C4-2B (cell line): ENCODE results near the gene RIN3.

Experiments
- ZFX ChIP-seq: fragments of 450-650 bp; IDR thresholded peaks from 2 replicates; pipeline ENCODE4 v1.6.1; 2017
- TF ChIP-seq, protein P1 (sequence below): fragments of 450-650 bp; conservative IDR thresholded peaks from 2 replicates; pipeline ENCODE4 v1.5.1; 2017; ENCODE audit warnings: mild to moderate bottlenecking

DNA sequence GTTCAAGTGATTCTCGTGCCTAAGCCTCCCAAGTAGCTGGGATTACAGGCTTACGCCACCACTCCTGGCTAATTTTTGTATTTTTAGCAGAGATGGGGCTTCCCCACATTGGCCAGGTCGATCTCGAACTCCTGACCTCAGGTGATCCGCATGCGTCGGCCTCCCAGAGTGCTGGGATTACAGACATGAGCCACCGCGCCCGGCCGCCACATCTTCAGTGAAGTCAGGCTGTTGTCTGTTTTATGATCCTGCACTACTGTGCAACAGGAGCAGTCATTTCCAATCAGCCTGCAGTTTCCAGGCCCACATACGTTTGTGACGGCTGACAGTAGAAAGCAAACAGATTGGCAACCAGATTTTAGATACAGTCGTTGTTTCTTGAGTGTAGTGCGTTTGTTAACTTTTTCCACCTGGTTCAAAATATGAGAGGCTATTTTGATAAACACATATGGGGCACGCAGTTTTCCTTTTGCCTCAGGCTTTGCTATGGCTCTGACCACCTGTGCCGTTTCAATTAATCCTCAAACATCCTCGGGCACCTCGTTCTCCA, 160.1 kb downstream of the RIN3 start:
- TF ChIP-seq, protein P1, sequence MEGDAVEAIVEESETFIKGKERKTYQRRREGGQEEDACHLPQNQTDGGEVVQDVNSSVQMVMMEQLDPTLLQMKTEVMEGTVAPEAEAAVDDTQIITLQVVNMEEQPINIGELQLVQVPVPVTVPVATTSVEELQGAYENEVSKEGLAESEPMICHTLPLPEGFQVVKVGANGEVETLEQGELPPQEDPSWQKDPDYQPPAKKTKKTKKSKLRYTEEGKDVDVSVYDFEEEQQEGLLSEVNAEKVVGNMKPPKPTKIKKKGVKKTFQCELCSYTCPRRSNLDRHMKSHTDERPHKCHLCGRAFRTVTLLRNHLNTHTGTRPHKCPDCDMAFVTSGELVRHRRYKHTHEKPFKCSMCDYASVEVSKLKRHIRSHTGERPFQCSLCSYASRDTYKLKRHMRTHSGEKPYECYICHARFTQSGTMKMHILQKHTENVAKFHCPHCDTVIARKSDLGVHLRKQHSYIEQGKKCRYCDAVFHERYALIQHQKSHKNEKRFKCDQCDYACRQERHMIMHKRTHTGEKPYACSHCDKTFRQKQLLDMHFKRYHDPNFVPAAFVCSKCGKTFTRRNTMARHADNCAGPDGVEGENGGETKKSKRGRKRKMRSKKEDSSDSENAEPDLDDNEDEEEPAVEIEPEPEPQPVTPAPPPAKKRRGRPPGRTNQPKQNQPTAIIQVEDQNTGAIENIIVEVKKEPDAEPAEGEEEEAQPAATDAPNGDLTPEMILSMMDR = no peak
- no peak for TF ChIP-seq ZFX
